DMS 273 (cell line): Measurements from ENCODE around the gene FOXC2.
A peak's percentile ranks its signal among the peaks of the same experiment; 100 is the strongest.

ENCODE experiments used
- DNase-seq: peaks from one replicate; lab custom pipeline; 2025; ENCODE audit not compliant: unreplicated experiment; lab: John Stamatoyannopoulos, UW

Gene FOXC2

DNA sequence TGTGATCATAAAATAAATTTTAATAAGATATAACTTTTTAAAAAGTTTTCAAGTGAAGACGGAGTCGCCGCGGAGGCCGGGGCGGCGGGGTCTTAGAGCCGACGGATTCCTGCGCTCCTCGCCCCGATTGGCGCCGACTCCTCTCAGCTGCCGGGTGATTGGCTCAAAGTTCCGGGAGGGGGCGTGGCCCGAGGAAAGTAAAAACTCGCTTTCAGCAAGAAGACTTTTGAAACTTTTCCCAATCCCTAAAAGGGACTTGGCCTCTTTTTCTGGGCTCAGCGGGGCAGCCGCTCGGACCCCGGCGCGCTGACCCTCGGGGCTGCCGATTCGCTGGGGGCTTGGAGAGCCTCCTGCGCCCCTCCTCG is at the start of gene FOXC2:
FOXC2 (plus strand) TSS at position 229 of the 365 bp plus-strand sequence. CDS start 507 bp downstream, outside the sequence.
- DNase-seq, result peak; percentile 72

DNA sequence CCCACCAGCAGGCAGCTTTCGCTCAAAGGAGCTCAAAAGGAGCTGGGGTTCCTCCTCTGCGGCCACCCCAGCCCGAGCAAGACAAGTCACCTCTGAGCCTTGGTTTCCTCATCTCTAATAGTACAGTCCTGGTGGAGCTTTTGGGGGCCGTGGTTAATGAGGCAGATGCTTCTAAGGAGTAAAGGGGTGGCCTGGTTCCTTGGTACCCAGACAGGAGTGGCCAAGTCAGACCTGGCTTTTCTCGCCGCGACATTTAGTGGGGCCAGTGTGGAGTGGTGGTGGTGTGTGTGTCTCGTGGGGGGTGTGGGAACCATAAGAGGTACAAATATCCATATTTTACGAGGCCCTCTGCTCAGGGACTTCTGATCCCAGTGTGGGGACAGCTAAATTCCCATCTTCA is 49.6 kb upstream of the FOXC2 start:
- no peak for DNase-seq

DNA sequence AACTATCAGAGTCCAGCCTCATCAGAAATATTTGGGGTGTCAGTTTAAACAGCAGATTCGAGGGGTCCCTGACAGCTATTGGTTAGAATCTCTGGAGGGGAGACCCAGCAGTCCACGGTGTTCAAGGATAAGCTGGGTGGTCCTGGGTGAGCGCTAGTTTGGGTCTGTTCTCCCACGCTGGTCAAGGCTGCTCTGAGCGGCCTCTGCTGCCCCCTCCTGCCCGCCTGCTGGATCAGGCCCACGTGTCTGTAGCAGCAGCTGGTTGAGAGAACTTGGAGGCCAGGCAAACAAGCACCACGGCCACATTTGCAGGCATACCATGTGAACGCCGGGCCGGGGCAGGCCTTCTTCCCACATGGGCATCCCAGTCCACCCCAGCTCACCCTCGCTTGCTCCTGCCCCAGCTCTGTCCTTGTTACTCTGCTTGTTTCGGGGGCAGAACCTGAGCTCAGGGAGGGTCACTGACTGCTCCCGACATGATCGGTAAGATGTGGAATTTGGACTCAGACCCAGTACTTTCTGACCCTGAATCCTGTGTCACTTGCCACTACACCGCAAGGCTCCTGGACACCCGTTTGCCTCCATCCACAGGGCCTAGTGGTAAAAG is 48.9 kb upstream of the FOXC2 start:
- peak; percentile 78 for DNase-seq

DNA sequence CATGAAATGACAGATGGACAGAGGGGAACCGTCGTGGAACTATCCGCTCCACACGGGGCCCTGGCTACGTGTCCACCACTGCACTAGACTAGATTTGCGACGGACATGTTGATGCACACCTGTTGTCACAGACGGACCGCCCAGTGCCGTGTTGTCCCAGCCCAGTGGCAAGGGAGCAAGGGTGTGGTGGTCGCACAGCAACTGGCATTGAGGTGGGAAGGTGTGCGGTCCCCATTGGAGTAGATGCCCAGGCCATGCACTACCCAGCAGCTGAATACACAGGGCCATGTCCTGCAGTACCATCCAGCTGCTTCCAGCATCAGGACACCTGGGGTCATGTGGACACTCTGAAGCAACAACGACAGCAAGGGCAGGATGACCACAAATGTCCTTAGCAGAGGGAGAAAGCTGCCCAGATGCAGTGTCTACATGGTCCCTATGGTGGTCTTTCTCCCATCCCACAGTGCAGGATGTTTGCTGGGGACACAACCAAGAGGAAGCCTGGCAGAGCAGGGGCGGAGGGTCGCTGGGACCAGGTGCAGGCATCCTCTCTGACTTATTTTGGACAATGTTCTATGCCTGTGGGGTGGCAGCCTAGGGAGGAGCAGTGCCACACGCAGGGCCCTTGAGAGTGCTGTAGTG is 47.5 kb upstream of the FOXC2 start:
- no peak for DNase-seq

DNA sequence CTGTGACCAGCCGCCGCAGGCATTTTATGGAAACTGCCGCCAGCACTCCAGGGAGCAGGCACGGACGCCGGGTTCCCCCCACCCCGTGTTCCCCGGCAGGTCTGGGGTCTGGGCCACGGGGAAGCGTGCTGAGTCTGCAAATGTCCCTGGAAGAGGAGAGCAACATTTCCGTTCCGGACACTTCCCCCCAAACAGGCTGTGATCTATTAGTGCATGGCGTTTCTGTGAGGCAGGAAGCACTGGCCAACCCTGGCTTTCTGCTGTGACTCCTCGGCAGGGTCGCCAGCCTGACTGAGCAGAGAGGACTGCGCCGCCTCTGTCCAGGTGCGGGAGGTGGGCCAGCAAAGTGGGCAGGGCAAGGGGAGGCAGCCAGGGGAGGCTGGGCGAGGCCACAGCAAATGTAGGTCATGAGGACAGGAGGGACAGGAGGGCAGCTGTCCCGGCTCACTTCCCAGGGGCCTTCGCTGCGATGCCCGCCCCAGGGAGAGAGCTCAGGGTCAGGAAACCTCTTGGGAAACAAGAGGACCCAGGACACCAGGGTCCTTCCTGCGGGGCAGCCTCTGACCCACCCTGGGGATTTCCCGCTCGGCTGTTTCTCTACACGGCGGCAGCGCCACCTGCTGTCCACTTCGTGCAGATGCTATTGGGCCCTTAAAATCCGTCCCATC is 46.8 kb upstream of the FOXC2 start:
- DNase-seq, result peak; percentile 77

DNA sequence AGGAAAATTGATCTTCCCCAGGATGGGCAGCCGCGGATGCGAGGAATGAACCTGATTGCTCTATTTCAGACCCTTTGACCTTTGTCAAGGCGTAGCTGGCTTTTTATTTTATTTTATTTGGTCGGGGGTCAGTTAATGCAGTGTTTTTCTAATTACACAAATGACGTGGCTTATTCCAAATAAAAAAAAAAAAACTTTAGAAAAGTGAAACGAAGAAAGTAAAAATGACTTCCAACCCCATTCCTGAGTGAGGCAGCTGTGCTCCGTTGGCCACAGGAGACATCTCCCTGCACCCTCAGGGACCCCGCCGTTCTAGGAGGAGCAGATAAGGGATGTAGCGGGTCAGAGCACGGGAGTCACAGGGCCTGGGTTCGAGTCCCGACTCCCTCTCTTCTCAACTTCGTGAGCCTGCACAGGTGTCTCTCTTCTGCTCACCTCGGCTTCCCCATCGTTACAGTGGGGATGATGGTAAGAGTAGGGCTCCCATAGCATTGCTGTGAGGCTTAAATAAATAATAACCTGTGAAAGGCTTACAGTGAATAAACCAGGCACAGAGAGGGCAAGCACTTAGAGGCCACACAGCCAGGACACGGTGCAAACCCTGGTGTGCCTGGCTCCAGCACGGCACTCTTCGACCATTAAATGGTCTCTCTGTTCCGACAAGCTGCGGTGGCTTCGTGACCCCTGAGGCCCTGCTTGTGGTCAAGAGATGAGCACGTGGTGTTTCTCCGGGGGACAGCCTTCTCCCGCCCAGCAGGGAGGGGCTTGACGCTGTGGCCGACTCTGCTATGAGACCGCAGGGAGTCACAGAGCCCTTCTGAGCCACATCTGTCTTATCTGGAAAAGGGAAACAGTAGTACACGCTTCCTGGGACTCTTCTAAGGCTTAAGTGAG is 46.1 kb upstream of the FOXC2 start:
- DNase-seq, result no peak

DNA sequence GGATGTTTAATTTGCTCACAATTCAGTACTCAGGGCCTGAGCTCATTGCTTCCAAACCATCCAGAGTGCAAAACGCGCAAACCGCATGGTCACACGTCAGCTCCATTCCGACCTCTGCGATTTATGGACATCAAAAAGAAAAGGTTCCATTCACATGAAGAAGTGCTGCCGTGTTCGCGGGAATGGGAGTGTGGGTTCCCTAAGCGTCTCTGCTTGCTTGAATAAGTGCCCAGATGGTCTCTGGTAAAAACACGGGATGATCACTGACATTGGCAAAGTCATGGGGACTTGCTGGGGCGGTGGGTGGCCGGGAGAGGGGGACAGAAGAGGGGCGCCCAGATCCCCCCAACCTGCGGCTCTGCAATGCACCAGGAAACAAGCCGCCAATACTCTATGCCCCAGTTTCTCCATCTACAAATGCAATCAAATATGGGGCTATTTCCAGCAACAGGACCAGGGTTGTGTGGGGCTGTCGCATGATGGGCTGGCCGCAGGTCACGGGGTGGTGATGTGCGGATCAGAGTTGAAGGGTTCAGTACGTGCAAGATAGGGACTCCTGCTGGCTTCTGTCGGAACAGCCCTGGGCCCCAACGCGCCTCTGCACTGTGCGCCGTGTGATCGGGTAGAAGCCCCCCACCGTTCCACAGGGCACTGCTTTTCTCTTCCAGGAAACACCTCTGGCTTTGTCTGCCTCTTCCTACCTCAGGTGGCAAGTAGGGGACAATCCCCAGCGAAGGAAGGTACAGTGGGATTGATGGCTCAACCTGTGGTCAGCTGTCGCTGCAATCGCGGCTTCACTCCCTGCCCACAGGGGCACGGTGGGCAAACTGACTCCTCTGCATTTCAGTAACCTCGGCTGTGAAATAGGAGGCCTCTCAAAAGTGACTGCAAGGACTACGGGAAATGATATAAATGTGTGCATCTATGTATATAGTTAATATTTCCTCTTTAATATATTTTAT is 45.1 kb upstream of the FOXC2 start:
- no peak for DNase-seq

DNA sequence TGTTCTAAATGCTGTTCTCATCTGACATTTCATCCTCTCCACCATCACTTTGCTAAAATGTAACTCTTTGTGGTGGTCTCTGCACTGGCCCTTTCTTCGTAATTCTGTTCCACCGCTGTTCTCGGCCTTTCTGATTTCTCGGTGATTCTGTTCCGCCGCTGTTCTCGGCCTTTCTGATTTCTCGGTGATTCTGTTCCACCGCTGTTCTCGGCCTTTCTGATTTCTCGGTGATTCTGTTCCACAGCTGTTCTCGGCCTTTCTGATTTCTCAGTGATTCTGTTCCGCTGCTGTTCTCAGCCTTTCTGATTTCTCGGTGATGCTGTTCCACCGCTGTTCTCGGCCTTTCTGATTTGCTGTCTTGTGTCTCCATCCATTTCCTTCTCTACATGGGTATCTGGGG is 44.0 kb upstream of the FOXC2 start:
- no peak for DNase-seq

DNA sequence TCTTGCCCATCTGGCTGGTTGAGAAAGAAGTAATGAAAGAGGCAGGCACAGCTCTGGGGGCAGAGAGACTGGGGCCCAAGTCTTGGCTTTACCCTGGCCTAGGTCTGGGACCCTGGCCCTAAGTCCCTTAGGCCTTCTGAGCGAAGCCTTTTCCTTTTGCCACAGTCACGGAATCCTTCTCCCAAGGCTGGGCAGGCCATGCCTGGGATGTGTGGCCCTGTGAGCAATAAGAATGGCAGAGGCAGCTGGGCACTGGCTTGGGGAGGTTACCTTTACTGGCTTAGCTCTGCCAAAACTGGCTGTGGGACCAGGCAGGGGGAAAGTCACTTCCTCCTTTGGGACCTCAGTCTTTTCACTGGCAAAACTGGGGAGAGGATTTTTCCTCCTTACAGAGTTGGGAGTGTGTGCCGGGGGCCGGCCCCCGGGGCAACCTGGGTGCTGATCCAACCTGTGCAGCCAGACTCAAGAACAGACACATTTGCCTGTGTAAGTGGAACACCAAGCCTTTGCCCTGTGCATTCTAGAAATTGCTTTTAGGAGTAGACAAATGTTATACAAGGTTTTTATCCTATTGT is 43.4 kb upstream of the FOXC2 start:
- DNase-seq, result no peak

DNA sequence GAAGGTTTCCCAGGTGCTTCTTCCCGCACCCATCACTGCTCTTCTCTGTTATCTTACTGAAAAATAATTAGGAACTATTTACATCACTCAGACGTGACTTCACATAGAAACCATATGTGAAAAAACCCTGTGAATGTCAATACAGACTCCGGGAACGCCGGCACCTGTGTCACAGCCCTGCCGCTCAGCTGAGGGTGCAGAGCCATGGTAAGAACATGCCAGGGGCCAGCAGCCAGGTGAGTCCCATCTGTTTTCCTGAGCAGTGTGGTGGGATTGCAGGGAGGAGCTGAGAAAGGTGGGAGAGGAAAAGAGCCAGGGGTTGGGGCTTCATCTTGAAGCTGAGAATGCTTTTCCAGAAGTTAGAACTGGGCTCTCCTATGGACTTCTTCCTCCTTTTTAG is 42.6 kb upstream of the FOXC2 start:
- DNase-seq, result no peak

DNA sequence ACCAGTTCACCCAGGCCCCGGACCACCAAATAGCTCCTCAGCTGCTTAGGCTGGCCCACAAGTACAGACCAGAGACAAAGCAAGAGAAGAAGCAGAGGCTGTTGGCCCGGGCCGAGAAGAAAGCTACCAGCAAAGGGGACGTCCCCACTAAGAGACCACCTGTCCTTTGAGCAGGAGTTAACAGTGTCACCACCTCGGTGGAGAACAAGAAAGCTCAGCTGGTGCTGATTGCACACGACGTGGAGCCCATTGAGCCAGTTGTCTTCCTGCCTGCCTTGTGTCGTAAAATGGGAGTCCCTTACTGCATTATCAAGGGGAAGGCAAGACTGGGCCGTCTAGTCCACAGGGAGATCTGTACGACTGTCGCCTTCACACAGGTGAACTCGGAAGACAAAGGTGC is 40.9 kb upstream of the FOXC2 start:
- DNase-seq, result no peak

DNA sequence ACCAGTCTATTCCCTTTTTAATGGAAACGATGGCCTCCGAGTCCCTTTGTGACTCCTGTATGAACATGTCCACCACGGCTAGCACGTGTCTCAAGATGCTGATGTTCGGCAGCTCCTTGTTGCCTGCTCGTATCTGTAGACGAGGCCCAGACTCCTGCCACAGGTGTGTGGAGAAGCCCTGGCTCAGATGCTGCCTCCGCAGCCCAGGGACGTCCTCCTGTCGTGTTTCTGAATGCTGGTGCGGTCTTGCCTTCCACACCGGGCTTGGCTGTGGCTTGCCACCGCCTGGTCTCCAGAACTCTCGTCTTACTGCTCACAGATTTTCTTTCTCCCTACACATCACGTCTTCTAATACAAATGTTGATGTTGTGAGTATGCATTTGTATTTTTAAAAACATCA is 39.3 kb upstream of the FOXC2 start:
- no peak for DNase-seq

DNA sequence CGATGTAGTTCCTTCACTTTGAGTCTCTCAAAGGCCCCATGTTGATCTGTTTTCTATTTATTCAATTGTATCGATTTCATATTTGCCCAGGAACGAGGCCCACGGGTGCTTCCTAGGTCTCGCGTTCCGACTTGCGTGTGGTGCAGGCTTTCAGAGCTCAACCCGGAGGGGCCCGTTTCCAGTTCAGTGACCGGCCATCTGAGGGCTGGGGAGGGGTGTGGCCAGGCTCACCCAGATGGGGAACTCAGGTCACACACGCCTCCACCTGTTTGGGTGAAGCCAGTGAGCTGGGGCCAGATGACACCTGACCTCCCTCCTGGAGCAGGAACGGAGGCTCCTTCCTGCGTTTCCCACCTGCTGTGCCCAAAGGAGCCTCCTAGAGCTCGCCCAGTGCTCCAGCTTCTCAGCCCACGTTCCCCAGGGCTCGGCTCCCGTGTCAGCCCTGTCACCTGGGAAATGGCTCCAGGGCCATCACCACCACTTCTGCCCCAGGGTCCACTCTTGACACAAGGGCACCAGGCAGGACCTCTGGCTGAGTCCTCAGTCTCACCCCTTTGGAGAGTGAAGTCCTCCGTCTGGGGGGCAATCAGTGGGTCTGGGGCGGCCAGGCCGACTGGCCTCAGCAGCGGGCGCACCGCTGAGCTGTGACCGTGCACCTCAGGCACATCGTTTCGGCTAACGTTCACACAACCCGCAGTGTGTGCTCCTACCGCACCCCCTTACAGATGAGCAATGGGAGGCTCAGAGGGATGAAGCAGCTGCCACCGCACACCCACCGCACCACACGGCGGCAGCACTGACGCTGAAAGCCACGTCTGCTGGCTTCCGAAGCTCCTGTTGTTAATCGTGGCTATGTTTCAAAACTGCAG is 38.3 kb upstream of the FOXC2 start:
- no peak for DNase-seq

DNA sequence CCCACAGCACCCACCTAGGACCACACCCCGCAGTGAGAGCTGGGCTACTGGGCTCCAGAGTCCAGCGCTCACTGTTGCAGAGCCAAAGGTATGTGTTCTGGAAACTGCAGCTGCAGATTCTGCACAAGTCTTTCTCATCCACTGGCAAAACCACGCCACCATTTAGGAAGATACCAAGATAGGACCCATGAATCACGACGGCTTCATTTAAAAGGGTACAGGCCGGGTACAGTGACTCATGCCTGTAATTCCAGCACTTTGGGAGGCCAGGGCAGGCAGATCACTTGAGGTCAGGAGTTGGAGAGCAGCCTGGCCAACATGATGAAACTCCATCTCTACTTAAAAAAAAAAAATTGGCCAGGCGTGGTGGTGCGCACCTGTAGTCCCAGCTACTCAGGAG is 37.5 kb upstream of the FOXC2 start:
- DNase-seq, result no peak

DNA sequence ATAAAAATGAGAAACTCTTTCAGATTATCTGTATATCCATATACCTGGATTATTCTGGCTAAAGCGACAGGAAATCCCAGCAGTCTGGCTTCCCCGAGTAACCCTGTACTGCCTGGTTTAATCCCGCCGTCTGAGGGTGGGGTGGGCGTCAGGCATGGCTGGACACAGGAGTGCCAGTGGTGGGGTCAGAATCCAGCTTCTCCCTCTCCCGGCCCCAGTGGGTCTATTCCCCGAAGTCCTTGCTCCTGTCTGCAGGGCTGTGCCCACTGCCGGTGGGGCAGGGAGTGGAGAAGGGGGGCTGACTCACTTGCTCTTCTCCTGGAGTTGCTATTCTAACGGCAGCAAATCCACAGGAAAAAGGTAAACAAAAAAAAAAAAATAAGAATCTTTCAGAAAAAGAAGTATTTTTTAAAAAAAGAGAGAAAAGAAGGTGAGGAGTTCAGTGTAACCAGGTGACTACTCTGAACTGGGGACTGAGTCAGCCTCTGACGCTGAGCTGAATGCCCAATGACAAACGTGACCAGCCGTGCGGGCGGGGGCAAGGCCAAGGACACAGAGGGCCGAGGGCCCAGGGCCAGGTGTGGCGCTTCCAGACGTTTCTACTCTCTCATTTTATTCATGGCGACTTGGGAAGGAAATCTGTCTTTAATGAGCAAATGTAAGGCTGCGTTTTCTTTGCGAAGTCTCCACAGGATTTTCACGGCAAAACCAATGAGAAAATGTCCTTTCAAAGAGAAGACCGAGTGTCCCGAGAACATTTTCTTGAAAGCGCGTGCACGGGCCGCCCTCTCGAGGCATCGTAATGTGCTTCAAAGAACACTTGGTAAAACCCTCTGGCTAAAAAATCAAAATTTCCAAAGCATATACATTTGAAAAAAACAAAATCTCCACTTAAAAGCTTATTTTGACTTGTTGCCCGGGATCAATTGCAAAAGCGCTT is 36.1 kb upstream of the FOXC2 start:
- DNase-seq, result no peak

DNA sequence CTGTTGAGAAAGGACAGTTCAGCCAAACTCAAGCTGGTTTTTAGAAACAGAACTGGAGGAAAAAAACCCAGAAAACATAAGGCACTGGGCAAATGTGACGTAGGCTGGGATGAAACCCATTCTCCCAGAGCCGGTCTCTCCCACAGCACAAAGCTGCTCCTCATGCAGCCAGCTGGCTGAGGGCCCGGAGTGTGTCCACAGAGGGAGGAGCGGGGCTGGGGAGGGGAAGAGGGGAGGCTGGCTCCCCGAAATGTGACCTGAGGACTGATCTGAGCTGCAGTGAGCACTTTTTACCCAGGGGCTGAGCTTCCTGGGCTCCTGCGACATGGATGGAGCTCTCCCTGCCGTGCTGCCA is 35.5 kb upstream of the FOXC2 start:
- no peak for DNase-seq

DNA sequence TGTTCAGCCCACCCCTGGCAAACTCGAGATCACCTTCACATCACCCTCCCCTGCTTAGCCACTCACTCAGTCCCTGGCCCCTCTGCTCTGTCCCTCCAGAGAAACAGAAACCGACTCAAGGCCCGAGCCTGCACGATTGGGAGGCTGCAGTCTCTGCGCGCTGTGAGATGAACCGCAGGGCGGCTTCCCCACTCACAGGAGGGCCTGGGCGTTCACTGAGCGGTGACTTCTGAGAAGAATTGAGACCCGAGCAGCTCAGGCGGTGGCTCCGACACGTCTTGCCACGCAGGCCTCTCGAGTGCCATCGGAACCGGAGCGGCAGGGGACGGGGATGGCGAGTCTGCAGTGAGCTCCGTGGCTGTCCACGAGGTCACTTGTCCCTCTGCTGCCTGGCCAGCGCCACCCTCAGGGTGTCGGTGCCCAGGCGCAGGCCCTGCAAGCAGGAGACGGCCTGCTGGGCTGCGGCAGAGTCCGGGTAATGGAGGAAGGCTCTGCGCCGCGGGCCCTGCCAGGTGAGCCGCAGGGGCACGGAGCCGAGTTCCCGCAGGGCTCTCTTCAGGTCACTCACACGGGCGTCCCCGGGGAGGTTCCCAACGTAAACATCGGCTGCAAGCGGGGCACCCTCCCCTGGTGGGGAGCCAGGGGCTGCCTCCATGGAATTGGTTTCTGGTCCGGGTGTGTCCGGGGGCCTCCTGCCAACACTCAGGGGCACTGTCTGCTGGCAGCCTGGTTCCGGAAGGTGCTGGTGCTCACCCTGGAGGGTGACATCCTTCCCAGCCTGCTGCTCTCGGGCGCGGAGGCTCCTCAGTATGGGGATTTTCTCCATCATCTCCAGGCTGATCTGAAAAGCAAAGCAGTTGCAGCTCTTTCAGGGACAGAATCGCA is 34.7 kb upstream of the FOXC2 start:
- DNase-seq, result no peak
